Activated CD8-positive, alpha-beta T cell treated with anti-CD3 and anti-CD28 coated beads, Interleukin-2, amount 10 ng/mL, durations not matched to agents 7 days and 5 days (primary cell): ENCODE measurements around the gene EXOC1. TPM values are rescaled to one million over a fixed set of nuclear protein-coding genes. Genes with fewer than 3 reads are reported as not detected.

Source experiments
- total RNA-seq, 2 experiments: library from RNA; stranded (reverse); gene quantifications; one replicate each; pipeline ENCODE4 v1.2.3, GENCODE V29; 2021

The EXOC1 gene
- total RNA-seq, 2 experiments from 2014 or later, result 22.8 to 23.3 TPM

Other genes starting within 250 kb of the EXOC1 start
- not detected for gene NMU, start 217.3 kb upstream of the EXOC1 start, total RNA-seq
- not detected for gene EXOC1L, start 33.9 kb upstream of the EXOC1 start, total RNA-seq
- 10 to 100 TPM; 16.4 to 17.0 TPM for gene CEP135, start 95.3 kb downstream of the EXOC1 start, total RNA-seq